Smooth muscle cell (in vitro differentiated cells): Measurements from ENCODE around the gene ARHGDIA. TPM values are rescaled to one million over a fixed set of nuclear protein-coding genes. Genes with fewer than 3 reads are reported as not detected.
"Not testable (repeated sequence)": the region's sequence is repeated elsewhere in the genome, so short reads cannot be mapped to it uniquely, and the experiment has no call there.

Source experiments
- DNase-seq: peaks from one replicate; lab custom pipeline; 2025; ENCODE audit not compliant: unreplicated experiment; lab: John Stamatoyannopoulos, UW
- H2AFZ ChIP-seq: fragments of 200-600 bp; sonication (generic); 2 replicates; pipeline ENCODE4 v1.6.0; 2016; ENCODE audit warnings: antibody characterized with exemption, low read depth, mild to moderate bottlenecking
- H3F3A ChIP-seq: fragments of 200-600 bp; sonication (generic); 2 replicates; pipeline ENCODE4 v1.6.0; 2017; ENCODE audit warnings: antibody characterized with exemption, low read depth
- H3K27ac ChIP-seq: fragments of 200-600 bp; sonication (generic); 2 replicates; pipeline ENCODE4 v1.5.1; 2016; ENCODE audit warnings: low read depth, mild to moderate bottlenecking
- H3K27me3 ChIP-seq: fragments of 200-600 bp; sonication (generic); 2 replicates; pipeline ENCODE4 v1.6.1; 2016; ENCODE audit warnings: low read depth, mild to moderate bottlenecking
- H3K36me3 ChIP-seq: fragments of 200-600 bp; sonication (generic); 2 replicates; pipeline ENCODE4 v1.5.1; 2016; ENCODE audit warnings: low read depth
- H3K4me1 ChIP-seq: fragments of 200-600 bp; sonication (generic); 2 replicates; pipeline ENCODE4 v1.5.1; 2016; ENCODE audit warnings: low read depth
- H3K4me2 ChIP-seq: fragments of 200-600 bp; sonication (generic); 2 replicates; pipeline ENCODE4 v1.6.0; 2016; ENCODE audit warnings: mild to moderate bottlenecking
- H3K4me3 ChIP-seq: fragments of 200-600 bp; sonication (generic); 2 replicates; pipeline ENCODE4 v1.5.1; 2016; ENCODE audit warnings: mild to moderate bottlenecking
- H3K79me2 ChIP-seq: fragments of 200-600 bp; sonication (generic); 2 replicates; pipeline ENCODE4 v1.6.0; 2016; ENCODE audit warnings: low read depth, mild to moderate bottlenecking
- H3K9ac ChIP-seq: fragments of 200-600 bp; sonication (generic); 2 replicates; pipeline ENCODE4 v1.6.0; 2016; ENCODE audit warnings: low read depth
- H3K9me3 ChIP-seq: fragments of 200-600 bp; sonication (generic); replicated peaks from 2 replicates; pipeline ENCODE4 v1.5.1; 2016; ENCODE audit warnings: low read depth
- H4K20me1 ChIP-seq: fragments of 200-600 bp; sonication (generic); 2 replicates; pipeline ENCODE4 v1.6.0; 2016; ENCODE audit warnings: low read depth
- WGBS: methylation state at CpG from one replicate; pipeline ENCODE4 v1.1.7; 2016; ENCODE audit warnings: low lambda C conversion rate; 5-methylcytosine and 5-hydroxymethylcytosine counted together
- polyA plus RNA-seq: library from polyadenylated mRNA; unstranded; fragments of >200 nt; fragmentation: Nextera tagmentation; extraction: Ambion mirVana; gene quantifications from 2 replicates; pipeline ENCODE4 v1.2.1, GENCODE V29; 2016
- total RNA-seq: library from RNA; depleted of rRNA; stranded (reverse); fragments of >200 nt; gene quantifications from 2 replicates; pipeline ENCODE4 v1.2.3, GENCODE V29; 2014
- TF ChIP-seq, protein P1 (sequence below): fragments of 200-600 bp; sonication (generic); IDR thresholded peaks from 2 replicates; pipeline ENCODE4 v1.5.1; 2017; ENCODE audit warnings: borderline replicate concordance, mild to moderate bottlenecking, antibody characterized with exemption; ENCODE audit not compliant: insufficient read depth, poor library complexity, severe bottlenecking

Gene ARHGDIA
- total and polyA plus RNA-seq, 2 experiments from 2014 or later, result 256 to 360 TPM

- Histone ChIP-seq H3K4me3 (no peak overlapping the region), H3K9me3 (no peaks in the 10 kb centered on the region), H3K36me3 (peaks cover 8% of the 10 kb centered on the region), H4K20me1 (peaks cover 49% of the 10 kb centered on the region), H3K27me3 (no peaks in the 10 kb centered on the region), H3K79me2 (no peaks in the 10 kb centered on the region), H3K4me2 (no peak overlapping the region), H3K27ac (no peak overlapping the region), H3K4me1 (no peaks in the 10 kb centered on the region), H2AFZ (no peak overlapping the region), H3F3A (peaks cover 54% of the 10 kb centered on the region), H3K9ac (no peak overlapping the region)
- TF ChIP-seq, protein P1, sequence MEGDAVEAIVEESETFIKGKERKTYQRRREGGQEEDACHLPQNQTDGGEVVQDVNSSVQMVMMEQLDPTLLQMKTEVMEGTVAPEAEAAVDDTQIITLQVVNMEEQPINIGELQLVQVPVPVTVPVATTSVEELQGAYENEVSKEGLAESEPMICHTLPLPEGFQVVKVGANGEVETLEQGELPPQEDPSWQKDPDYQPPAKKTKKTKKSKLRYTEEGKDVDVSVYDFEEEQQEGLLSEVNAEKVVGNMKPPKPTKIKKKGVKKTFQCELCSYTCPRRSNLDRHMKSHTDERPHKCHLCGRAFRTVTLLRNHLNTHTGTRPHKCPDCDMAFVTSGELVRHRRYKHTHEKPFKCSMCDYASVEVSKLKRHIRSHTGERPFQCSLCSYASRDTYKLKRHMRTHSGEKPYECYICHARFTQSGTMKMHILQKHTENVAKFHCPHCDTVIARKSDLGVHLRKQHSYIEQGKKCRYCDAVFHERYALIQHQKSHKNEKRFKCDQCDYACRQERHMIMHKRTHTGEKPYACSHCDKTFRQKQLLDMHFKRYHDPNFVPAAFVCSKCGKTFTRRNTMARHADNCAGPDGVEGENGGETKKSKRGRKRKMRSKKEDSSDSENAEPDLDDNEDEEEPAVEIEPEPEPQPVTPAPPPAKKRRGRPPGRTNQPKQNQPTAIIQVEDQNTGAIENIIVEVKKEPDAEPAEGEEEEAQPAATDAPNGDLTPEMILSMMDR, result no peak
- DNase-seq, result no peak
- 90% methylated on average over 15 of the region's 15 CpGs for WGBS
Measured at GRCh38 chr17:81841866-81842265, 29.3 kb downstream of the ARHGDIA start.

- Histone ChIP-seq H3F3A (peaks cover 49% of the 10 kb centered on the region), H3K9ac (no peak overlapping the region), H3K4me3 (no peak overlapping the region), H3K27me3 (no peaks in the 10 kb centered on the region), H2AFZ (no peak overlapping the region), H3K9me3 (no peaks in the 10 kb centered on the region), H4K20me1 (peaks cover 41% of the 10 kb centered on the region), H3K4me1 (no peaks in the 10 kb centered on the region), H3K4me2 (no peak overlapping the region), H3K36me3 (peaks cover 3% of the 10 kb centered on the region), H3K79me2 (no peaks in the 10 kb centered on the region), H3K27ac (peak overlapping the region; percentile 52)
- 71% methylated on average over 40 of the region's 40 CpGs for WGBS
- TF ChIP-seq, protein P1, result no peak
- no peak for DNase-seq
Measured at GRCh38 chr17:81840826-81841778, 30.0 kb downstream of the ARHGDIA start.

DNA sequence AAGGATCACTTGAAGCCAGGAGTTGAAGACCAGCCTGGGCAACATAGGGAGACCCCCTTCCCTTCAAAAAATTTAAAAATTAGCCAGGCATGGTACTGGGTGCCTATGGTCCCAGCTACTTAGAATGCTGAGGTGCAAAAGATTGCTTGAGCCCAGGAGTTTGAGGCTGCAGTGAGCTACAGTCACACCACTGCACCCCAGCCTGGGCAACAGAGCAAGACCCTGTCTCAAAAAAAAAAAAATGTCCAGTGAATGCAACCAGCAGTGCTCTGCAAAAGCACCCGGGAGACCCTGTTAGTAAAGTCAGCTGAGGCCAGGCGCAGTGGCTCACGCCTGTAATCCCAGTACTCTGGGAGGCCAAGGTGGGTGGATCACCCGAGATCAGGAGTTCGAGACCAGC is 31.1 kb downstream of the ARHGDIA start:
- H3K9ac ChIP-seq, DNase-seq, H3K27me3 ChIP-seq, H2AFZ ChIP-seq, H3K4me1 ChIP-seq, H3K4me3 ChIP-seq, H3K36me3 ChIP-seq, H3K9me3 ChIP-seq, H3K4me2 ChIP-seq, H3K79me2 ChIP-seq, H3K27ac ChIP-seq: not testable (repeated sequence)
- peaks cover 38% of the 10 kb centered on the region for H3F3A ChIP-seq
- H4K20me1 ChIP-seq, result peaks cover 31% of the 10 kb centered on the region
- WGBS, result 89% methylated on average over 5 of the region's 5 CpGs

- TF ChIP-seq, protein P1, result no peak
- H3K79me2 ChIP-seq, result no peaks in the 10 kb centered on the region
- peaks cover 33% of the 10 kb centered on the region for H3F3A ChIP-seq
- H4K20me1 ChIP-seq, result peaks cover 23% of the 10 kb centered on the region
- H3K4me2 ChIP-seq, result no peak overlapping the region
- no peaks in the 10 kb centered on the region for H3K4me1 ChIP-seq
- no peak overlapping the region for H2AFZ ChIP-seq
- DNase-seq, result no peak
- H3K27ac ChIP-seq, result no peak overlapping the region
- no peaks in the 10 kb centered on the region for H3K27me3 ChIP-seq
- no peak overlapping the region for H3K9ac ChIP-seq
- no peaks in the 10 kb centered on the region for H3K36me3 ChIP-seq
- no peak overlapping the region for H3K4me3 ChIP-seq
- H3K9me3 ChIP-seq, result no peaks in the 10 kb centered on the region
- WGBS, result 85% methylated on average over 15 of the region's 15 CpGs
Measured at GRCh38 chr17:81839301-81839700, 31.8 kb downstream of the ARHGDIA start.
